Endometrial microvascular endothelial cells (primary cell): ENCODE measurements around the gene MAGEA10. TPM values are rescaled to one million over a fixed set of nuclear protein-coding genes. Genes with fewer than 3 reads are reported as not detected.
"Not testable (repeated sequence)": the region's sequence is repeated elsewhere in the genome, so short reads cannot be mapped to it uniquely, and the experiment has no call there.

Source experiments
- in situ Hi-C: cut with HindIII; loops from 2 replicates; pipeline ENCODE4 v1.10.0; 2017; ENCODE audit warnings: low sequenced_read_pairs, low pct_unique_long_range_greater_than_20kb; ENCODE audit errors: inconsistent ontology term
- total RNA-seq: library from RNA; depleted of rRNA; stranded (reverse); fragments of >200 nt; gene quantifications from one replicate; pipeline ENCODE4 v1.2.3, GENCODE V29; 2015; ENCODE audit errors: inconsistent ontology term

Gene MAGEA10
- not detected for total RNA-seq

DNA sequence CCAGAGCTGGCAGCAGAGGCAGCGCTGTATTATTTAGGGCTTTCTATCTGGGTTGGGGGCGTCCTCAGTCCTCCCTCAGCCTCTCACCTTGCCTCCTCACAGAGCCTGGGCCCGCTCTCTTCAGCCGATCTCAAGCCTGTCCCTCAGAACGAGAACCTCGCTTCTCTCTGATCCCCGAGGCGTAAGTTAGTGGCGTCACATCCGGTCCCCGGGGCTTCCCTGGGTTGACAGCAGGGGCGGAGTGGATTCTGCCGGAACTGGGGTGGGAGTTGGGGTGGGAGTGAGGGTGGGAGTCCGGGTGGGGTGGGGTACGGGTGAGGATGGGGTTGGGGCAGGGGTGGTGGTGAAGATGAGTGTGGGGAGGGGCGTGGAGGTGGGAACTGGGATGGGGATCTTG is at the start of gene MAGEA10:
Gene MAGEA10, minus strand, starts transcription at position 190 of the 397 bp plus-strand sequence. CDS start 2,957 bp downstream, outside the sequence.
- in situ Hi-C loops, result no loop called here

GRCh38 chrX:152177497-152178269 is 39.3 kb upstream of the MAGEA10 start:
- in situ Hi-C loops, result no loop called here

DNA sequence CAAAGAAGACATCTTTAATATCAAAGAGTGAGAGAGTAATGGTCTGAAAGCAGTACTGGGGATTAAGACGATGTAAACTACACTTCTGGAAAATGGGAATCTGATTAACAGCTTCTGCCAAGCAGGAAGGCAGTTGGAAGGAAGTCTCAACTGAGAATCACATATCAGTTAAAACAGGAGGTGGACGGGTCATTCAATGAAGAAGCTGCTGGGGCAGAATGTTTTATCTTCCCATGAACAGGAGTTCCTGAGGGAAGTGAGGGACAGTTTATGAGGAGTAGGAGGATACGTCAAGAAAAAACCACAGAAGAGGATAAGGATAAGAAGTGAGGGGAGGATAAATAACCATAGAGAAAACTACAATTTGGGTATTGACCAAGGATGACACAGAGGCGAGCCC is 38.7 kb upstream of the MAGEA10 start:
- in situ Hi-C loops, result no loop called here

DNA sequence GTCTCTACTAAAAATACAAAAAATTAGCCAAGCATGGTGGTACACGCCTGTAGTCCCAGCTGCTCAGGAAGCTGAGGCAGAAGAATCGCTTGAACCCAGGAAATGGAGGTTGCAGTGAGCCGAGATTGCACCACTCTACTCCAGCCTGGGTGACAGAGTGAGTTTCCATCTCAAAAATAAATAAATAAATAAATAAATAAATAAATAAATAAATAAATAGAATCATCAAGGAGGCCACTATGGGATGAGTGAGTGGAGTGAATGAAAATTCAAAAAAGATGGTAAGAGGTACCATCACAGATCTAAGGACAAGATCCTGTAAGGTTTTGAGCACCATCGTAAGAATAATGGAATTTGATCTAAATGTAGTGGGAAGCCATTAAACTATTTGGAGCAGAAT is 37.5 kb upstream of the MAGEA10 start:
- in situ Hi-C loops, result not testable (repeated sequence)

DNA sequence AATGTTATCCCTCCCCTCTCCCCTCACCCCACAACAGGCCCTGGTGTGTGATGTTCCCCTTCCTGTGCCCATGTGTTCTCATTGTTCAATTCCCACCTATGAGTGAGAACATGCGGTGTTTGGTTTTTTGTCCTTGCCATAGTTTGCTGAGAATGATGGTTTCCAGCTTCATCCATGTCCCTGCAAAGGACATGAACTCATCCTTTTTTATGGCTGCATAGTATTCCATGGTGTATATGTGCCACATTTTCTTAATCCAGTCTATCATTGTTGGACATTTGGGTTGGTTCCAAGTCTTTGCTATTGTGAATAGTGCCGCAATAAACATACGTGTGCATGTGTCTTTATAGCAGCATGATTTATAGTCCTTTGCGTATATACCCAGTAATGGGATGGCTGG is 35.5 kb upstream of the MAGEA10 start:
- in situ Hi-C loops, result not testable (repeated sequence)

- in situ Hi-C loops, result no loop called here
Observed at GRCh38 chrX:152170621-152171020, 32.2 kb upstream of the MAGEA10 start.

GRCh38 chrX:152165033-152165743 is 26.8 kb upstream of the MAGEA10 start:
- in situ Hi-C loops, result no loop called here

GRCh38 chrX:152157042-152157441 is 18.7 kb upstream of the MAGEA10 start:
- in situ Hi-C loops, result no loop called here

DNA sequence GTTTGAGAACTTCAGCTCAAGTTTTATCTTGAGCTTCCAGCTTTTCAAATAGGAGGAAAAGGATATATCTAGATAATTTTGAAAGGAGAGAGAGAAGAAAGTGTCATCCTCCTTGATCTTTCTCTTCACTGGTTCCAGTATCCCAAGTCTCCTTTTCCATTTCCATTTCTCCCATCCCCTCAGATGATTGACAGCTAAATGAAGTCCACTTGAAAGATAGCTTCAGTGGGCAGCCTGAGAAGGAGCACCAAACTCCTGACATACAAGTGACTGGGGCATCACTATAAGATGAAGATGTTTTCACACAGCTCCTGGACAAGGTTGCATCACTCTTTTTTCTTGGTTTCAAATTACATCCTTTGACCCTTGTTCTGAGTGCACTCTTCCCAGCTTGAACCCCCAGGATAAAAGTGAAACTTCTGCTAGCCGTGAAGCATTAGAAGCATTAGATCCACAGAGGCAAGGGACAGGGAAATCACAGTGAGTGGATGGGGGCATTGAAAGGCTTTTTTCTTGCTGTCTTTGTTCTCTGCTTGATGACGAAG is 17.5 kb upstream of the MAGEA10 start:
- in situ Hi-C loops, result no loop called here

GRCh38 chrX:152154050-152154449 is 15.7 kb upstream of the MAGEA10 start:
- in situ Hi-C loops, result no loop called here

GRCh38 chrX:152151256-152151655 is 12.9 kb upstream of the MAGEA10 start:
- in situ Hi-C loops, result no loop called here

DNA sequence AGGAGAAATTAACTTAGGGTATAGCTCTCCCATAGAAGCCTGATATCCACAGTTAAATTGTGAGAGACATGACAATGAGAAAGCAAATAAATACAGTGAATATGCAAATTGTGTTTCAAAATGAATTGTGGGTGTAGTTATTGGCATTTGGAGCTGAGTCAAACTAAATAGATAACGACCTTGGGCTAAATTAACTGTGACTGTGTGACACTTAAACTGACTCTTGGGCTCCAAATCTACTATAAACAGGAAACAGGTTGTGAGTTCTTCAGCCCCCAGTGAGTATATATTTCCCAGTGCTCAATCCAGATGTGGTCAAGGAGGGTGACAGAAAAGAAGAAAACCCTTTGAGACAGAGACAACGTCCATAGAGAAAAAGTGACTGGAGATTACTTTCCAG is 11.3 kb upstream of the MAGEA10 start:
- in situ Hi-C loops, result no loop called here

DNA sequence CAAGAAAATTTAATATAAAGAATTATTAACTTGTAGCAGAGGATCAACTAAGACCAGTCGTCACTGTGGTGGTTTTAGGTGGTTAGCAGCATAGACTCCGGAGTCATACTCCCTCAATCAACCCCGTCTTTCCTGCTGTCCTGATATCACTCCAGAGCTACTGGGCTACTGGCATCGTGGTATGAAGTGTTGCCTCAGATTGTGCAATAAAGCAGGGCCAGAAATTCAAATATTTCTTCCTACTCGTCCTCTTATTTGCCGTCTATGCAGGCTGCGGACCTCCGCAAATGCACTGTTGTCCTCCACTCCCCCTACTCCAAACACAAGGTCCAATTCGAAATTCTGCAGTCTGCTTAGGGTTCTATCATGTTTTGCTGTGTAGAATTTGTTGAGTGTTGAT is 1.2 kb upstream of the MAGEA10 start:
- in situ Hi-C loops, result no loop called here

DNA sequence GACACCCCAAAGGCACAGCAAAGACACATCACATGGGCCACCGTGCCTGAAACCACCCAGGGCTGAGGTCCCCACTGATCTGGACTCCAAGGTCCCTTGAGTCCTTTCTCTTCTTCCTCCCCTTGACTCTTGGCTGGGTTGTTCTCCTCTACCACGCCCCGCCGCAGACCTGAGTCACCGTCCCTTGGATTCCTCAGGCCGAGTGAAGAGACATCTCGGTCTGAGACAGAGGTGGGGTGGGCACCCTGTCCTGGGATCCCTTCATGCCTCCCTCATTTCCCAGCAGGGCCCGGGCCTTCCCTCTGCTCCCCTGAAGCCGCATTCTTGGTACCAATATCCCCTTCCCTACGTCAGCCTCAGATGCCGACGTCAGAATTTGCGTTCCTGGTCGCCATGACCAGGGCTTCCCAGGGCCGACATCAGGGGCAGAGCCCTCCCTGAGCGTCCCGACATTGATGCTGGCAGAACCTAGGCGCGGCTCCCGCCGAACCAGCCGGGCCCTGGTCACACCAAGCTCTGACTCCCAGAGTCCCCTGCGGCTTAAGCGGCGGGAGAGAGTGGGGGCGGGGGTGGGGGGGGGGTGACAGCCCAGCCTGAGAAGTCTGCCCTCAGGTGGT is 498 bp downstream of the MAGEA10 start:
- in situ Hi-C loops, result no loop called here

DNA sequence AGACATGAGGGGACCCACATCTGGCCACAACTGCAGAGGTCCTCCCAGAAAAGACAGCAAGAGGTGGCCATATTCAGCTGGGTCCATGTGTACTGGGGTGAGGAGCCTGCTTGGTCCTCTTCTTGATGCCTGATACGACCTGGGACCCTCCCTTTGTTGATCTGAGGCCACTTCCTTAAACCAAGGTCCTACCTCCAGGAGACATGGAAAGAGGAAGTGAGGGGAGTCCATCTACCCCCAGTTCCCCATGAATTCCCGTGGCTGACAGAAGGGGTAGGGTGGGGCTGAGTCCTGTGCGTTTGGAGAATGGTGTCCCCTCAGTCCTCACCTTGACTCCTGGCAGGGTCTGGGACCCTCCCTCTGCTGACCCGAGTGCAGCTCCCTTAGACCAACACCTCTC is 2.1 kb downstream of the MAGEA10 start:
- in situ Hi-C loops, result no loop called here

GRCh38 chrX:152131525-152131924 is 6.9 kb downstream of the MAGEA10 start:
- in situ Hi-C loops, result no loop called here

DNA sequence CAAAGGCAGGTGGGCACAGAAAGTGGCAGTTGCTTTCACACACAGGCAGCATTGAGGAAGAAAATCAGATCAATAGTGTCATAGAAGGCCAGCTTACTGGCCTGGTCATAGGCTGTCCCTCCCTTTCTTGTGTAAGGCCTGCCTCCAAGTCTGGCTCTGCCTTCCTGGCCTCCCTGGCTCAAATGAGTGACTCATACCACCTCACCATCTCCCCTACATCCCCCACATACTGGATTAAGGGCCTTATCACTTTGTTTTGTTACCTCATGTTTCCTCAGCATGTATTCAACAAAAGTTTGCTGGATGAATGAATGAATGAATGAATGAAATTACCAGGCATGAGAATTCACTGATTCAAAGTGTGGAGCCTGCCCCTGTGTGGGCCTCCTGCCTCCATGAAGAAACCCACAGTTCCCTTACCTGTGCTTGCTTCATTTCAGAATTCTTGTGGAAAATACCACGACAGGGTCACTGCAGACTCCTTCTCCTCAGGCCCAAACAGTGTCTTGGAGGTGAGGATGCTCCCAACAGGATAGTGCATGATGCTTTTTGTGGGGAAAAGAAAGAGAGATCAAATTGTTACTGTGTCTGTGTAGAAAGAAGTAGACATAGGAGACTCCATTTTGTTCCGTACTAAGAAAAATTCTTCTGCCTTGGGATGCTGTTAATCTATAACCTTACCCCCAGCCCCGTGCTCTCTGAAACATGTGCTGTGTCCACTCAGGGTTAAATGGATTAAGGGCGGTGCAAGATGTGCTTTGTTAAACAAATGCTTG is 9.1 kb downstream of the MAGEA10 start:
- in situ Hi-C loops, result not testable (repeated sequence)

- in situ Hi-C loops, result no loop called here
Observed at GRCh38 chrX:152117305-152117704, 21.1 kb downstream of the MAGEA10 start.

GRCh38 chrX:152108527-152108926 is 29.9 kb downstream of the MAGEA10 start:
- in situ Hi-C loops, result no loop called here
